Measurements from ENCODE around the gene MAPT.
A peak's percentile ranks its signal among the peaks of the same experiment; 100 is the strongest.
"Not testable (repeated sequence)": the region's sequence is repeated elsewhere in the genome, so short reads cannot be mapped to it uniquely, and the experiment has no call there.

The MAPT gene

GRCh38 chr17:45894022-45894784 is at the start of gene MAPT:
MAPT (plus strand) TSS chr17:45894554; CDS start chr17:45962338, 67,784 bp downstream.
- DNase-seq: peak; percentile 93

DNA sequence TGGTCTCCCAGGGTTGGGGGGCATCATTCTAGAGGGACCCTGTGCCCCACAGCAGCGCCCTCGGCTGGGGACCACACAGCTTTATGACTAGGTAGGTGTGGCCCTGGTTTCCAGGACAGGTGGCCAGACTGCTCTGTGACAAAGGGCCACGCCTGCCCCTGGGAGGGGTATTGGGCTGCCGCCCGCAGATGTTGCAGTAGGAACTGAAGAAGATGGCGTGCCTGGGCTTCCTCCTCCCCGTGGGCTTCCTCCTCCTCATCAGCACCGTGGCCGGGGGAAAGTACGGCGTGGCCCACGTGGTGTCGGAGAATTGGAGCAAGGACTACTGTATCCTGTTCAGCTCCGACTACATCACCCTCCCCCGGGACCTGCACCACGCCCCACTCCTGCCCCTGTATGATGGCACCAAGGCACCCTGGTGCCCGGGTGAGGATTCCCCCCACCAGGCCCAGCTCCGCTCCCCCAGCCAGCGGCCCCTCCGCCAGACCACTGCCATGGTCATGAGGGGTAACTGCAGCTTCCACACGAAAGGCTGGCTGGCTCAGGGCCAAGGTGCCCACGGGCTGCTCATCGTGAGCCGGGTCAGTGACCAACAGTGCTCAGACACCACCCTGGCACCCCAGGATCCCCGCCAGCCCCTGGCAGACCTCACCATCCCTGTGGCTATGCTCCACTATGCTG is 49.5 kb upstream of the MAPT start, which contains the start of gene SPPL2C:
Gene SPPL2C, plus strand, starts transcription at position 187 of the 681 bp plus-strand sequence. Its CDS starts 26 bp downstream, at position 213.
- no peak for DNase-seq

DNA sequence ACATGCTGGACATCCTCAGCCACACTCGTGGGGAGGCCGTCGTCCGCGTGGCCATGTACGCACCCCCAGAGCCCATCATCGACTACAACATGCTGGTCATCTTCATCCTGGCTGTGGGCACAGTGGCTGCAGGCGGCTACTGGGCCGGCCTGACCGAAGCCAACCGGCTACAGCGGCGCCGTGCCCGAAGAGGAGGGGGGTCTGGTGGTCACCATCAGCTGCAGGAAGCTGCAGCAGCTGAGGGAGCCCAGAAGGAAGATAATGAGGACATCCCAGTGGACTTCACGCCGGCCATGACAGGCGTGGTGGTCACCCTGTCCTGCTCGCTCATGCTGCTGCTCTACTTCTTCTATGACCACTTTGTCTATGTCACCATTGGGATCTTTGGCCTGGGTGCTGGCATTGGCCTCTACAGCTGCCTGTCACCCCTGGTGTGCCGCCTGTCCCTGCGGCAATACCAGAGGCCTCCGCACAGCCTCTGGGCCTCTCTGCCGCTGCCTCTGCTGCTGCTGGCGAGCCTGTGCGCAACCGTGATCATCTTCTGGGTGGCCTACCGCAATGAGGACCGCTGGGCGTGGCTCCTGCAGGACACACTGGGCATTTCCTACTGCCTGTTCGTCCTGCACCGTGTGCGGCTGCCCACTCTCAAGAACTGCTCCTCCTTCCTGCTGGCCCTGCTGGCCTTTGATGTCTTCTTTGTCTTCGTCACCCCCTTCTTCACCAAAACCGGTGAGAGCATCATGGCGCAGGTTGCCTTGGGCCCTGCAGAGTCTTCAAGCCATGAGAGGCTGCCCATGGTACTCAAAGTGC is 48.8 kb upstream of the MAPT start:
- DNase-seq: no peak

DNA sequence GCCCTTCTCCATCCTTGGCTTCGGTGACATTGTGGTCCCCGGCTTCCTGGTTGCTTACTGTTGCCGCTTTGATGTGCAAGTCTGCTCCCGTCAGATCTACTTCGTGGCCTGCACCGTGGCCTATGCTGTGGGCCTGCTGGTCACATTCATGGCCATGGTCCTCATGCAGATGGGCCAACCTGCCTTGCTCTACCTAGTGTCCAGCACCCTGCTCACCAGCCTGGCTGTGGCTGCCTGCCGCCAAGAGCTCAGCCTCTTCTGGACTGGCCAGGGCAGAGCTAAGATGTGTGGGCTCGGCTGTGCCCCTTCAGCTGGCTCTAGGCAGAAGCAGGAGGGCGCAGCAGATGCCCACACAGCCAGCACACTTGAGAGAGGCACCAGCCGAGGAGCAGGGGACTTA is 48.1 kb upstream of the MAPT start:
- DNase-seq: no peak

- DNase-seq: no peak
These were observed 47.7 kb upstream of the MAPT start for GRCh38 chr17:45846646-45847045.

GRCh38 chr17:45847101-45847500 is 47.3 kb upstream of the MAPT start:
- no peak for DNase-seq

GRCh38 chr17:45847747-45848146 is 46.6 kb upstream of the MAPT start:
- no peak for DNase-seq

GRCh38 chr17:45848405-45848804 is 45.9 kb upstream of the MAPT start:
- no peak for DNase-seq

GRCh38 chr17:45848868-45849535 is 45.4 kb upstream of the MAPT start:
- no peak for DNase-seq

DNA sequence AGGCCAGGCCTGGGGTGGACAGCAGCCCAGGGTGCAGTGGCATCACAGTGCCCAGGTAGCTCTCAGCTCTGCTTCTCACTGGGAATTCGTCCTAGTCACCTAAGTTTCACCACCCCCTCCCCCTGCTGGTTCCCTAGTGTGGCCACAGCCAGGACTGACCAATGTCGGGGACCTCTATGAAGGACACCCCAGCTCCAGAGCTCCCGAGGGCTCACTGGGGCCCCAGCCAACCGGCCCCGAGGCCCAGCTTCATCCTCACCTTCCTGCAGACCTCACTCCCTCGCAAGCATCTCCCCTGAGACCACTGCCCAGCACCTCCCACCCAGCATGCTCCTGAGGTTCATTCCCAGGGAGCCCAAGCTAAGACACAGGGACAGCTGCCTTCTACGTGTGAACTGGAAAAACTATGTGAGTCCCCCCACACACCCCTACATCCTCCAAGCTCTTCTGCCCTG is 44.8 kb upstream of the MAPT start:
- DNase-seq: no peak

- no peak for DNase-seq
These were observed 44.3 kb upstream of the MAPT start for GRCh38 chr17:45850011-45850410.

GRCh38 chr17:45850468-45850867 is 43.9 kb upstream of the MAPT start:
- DNase-seq: no peak

DNA sequence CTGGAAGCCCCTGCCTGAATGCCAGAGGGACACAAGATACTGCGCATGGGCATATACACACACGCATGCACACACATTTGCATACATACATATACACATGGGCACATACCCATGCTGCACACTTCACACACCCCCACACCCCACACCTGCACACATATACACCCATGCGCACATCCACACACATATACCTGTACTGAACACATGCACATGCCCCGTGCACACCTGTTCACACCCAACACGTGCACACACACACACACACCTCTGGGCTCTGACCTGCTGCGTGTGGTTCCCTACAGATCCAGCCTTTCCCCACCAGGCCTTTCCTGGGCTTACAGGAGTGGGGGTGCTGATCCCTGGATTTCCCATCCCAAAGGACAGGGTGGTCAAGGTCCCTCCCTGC is 43.3 kb upstream of the MAPT start:
- no peak for DNase-seq

GRCh38 chr17:45851464-45851863 is 42.9 kb upstream of the MAPT start:
- peak; percentile 28 for DNase-seq

DNA sequence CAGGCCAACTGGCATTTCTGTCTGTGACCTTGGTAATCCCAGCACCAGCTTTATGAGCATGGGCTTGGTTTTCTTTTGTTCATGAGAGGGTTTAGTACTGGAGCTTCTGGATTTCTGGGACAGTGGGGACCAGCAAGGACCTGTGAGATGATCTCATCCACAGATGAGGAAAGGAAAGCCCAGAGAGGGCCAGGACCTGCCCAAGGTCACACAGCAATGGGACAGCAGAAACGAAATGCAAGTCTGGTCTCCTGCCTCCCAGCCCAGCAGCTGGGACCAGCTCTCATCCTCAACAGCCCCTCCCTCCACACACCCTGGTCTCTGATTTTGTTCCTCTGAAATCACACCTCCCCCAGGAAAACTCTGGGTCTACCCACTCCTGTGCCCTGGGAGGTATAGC is 42.5 kb upstream of the MAPT start:
- no peak for DNase-seq

DNA sequence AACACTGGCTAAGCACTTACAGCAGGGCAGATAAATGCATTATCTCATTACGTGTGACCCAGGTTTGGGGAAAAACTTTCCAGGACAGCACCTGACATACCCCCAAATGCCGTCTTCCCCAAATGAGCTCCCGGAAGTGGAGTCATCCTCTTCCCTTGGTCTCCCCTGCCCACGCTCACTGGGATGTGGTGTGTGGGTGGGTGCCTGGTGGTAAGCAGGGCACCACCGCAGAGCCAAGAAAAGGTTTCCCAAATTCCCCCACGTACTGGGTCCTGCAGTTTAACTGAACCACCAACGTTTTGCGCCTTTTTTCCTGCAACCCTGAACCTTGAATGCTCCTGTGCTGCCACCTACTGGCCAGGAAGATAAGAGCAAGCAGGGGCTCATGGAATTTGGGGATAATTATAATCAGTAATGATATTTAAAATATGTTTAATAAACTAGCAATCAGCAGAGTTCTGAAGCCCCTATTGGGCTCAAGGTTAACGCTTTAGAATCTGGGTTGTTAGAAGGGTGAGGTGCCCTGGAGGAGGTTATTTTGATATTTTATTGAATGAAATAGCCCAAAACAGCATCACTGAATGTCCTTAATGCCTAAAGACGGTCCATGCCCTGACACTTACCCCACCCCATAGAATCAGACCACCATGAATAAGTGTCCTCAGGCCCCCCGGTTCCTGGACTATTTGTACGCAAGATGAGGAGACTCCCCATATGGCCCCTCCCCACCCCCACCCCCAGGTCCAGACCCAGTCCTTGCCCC is 41.6 kb upstream of the MAPT start:
- DNase-seq: peak; percentile 71

DNA sequence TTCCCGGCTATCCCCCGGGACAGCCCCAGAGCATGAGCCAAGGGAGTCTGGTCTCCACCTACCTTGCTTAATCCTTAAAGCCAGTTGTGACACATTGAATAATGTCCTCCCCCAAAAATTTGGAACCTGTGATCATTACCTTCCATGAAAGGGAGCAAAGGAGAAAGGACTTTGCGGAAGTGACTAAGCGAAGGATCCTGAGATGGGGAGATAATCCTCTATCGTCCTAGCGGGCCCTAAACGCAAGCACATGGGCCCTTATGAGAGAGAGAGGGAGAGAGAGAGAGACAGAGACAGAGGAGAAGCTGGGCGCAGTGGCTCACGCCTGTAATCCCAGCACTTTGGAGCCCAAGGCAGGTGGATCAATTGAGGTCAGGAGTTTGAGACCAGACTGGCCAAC is 40.1 kb upstream of the MAPT start:
- DNase-seq: no peak

GRCh38 chr17:45855691-45856336 is 38.5 kb upstream of the MAPT start:
- no peak for DNase-seq

- peak; percentile 36 for DNase-seq
These were observed 36.2 kb upstream of the MAPT start for GRCh38 chr17:45857977-45858708.

GRCh38 chr17:45861165-45861564 is 33.2 kb upstream of the MAPT start:
- DNase-seq: no peak

GRCh38 chr17:45862127-45862526 is 32.2 kb upstream of the MAPT start:
- DNase-seq: not testable (repeated sequence)
